Measurements from ENCODE around the gene U2SURP. TPM values are rescaled to one million over a fixed set of nuclear protein-coding genes. Genes with fewer than 3 reads are reported as not detected.
"Not testable (repeated sequence)": the region's sequence is repeated elsewhere in the genome, so short reads cannot be mapped to it uniquely, and the experiment has no call there.

Gene U2SURP
- total RNA-seq, 1 donor from 2014 or later, result 232 TPM

DNA sequence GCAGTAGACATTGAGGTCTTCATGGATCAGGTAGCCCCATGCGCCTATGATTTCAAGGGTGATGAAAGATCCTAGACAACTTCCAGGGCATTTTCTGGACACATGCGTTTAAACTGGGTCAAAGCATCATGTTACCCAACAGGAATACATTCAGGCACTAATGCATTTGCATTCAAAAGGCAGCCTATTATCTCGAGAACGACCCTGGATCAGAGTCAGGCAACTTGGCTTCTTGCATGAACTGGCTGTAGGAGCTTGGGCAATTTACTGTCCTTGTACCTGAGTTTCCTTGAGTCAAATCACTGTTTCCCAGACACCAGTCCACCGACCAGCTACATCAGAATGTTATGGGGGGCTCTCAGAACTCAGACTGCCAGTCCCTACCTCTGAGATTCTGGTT lies 66.7 kb downstream of the U2SURP start:
- no peak overlapping the region for H3K4me3 Mint-ChIP-seq
- DNase-seq (ENCODE audit: low spot score), result no peak
- Histone ChIP-seq H3K4me2 (no peak overlapping the region), H3K4me1 (no peaks in the 10 kb centered on the region), H2AFZ (replicated peaks) (no peak overlapping the region), H3K27me3 (no peaks in the 10 kb centered on the region), H3K27ac (no peak overlapping the region), H4K20me1 (ENCODE audit: low read depth) (no peaks in the 10 kb centered on the region), H3K9me3 (ENCODE audit: low read depth) (no peaks in the 10 kb centered on the region), H3K9ac (no peak overlapping the region), H3K79me2 (ENCODE audit: low read depth) (no peaks in the 10 kb centered on the region), H3F3A (ENCODE audit: low read depth) (no peaks in the 10 kb centered on the region), H3K4me3 (no peak overlapping the region), H3K36me3 (no peaks in the 10 kb centered on the region)
- peaks cover 3% of the 10 kb centered on the region for H3K9me3 Mint-ChIP-seq
- peaks cover 3% of the 10 kb centered on the region for H3K36me3 Mint-ChIP-seq
- peaks cover 13% of the 10 kb centered on the region for H3K4me1 Mint-ChIP-seq
- H3K27me3 Mint-ChIP-seq (ENCODE audit: insufficient read depth, low read depth), result peaks cover 5% of the 10 kb centered on the region
- no peak overlapping the region for H3K27ac Mint-ChIP-seq
- no peak for TF ChIP-seq EZH2 (IDR thresholded peaks at IDR 0.05)
- TF ChIP-seq EZH2phosphoT487 (IDR thresholded peaks at IDR 0.05), result no peak
- TF ChIP-seq CTCF (IDR thresholded peaks at IDR 0.05), result no peak

DNA sequence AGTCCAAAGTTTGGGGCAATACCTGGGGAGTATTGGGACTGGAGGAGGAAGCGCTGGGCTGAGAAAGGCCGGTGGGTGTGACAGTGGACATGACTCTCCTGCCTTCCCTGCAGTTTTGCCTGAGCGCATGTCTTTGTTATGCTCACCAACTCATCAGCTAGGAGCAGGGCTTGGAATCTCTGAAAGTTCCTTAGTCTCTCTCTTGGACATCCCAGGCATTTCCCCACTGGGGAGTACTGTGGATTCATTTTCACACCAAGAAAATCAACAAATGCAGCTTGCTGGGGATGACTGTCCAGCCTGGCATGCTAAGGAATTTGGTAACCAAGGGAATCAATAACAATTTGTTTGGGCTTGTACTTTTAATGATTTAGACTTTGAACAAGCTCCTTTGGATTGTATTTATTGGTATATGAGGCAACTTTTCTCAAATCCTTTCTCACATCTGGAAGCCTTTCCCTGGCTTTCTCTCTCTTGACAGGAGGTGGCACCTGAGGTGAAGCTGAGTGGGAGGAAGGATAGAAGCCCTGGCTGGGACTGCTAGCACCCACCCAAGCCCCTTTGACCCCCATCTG lies 69.7 kb downstream of the U2SURP start:
- Histone ChIP-seq H3K27ac (no peak overlapping the region), H3K79me2 (ENCODE audit: low read depth) (no peaks in the 10 kb centered on the region), H2AFZ (replicated peaks) (no peak overlapping the region), H3K4me1 (peaks cover 7% of the 10 kb centered on the region), H3K36me3 (no peaks in the 10 kb centered on the region), H3K9ac (no peak overlapping the region), H3K9me3 (ENCODE audit: low read depth) (no peaks in the 10 kb centered on the region), H3K4me2 (no peak overlapping the region), H3K27me3 (no peaks in the 10 kb centered on the region), H4K20me1 (ENCODE audit: low read depth) (no peaks in the 10 kb centered on the region), H3F3A (ENCODE audit: low read depth) (no peaks in the 10 kb centered on the region), H3K4me3 (no peak overlapping the region)
- Mint-ChIP-seq H3K4me1 (peaks cover 24% of the 10 kb centered on the region), H3K9me3 (peaks cover 6% of the 10 kb centered on the region), H3K27ac (no peak overlapping the region), H3K36me3 (peaks cover 4% of the 10 kb centered on the region), H3K4me3 (no peak overlapping the region), H3K27me3 (ENCODE audit: insufficient read depth, low read depth) (peaks cover 8% of the 10 kb centered on the region)
- no peak for DNase-seq (ENCODE audit: low spot score)
- TF ChIP-seq CTCF (IDR thresholded peaks at IDR 0.05) (no peak), EZH2 (IDR thresholded peaks at IDR 0.05) (no peak), EZH2phosphoT487 (IDR thresholded peaks at IDR 0.05) (no peak)

GRCh38 chr3:143071776-143072175 lies 70.4 kb downstream of the U2SURP start:
- Mint-ChIP-seq H3K9me3 (peaks cover 6% of the 10 kb centered on the region), H3K4me3 (no peak overlapping the region), H3K4me1 (peaks cover 24% of the 10 kb centered on the region), H3K27ac (peak overlapping the region; percentile 18), H3K27me3 (ENCODE audit: insufficient read depth, low read depth) (peaks cover 8% of the 10 kb centered on the region), H3K36me3 (peaks cover 4% of the 10 kb centered on the region)
- Histone ChIP-seq H3K9me3 (ENCODE audit: low read depth) (no peaks in the 10 kb centered on the region), H3F3A (ENCODE audit: low read depth) (no peaks in the 10 kb centered on the region), H4K20me1 (ENCODE audit: low read depth) (no peaks in the 10 kb centered on the region), H3K27me3 (no peaks in the 10 kb centered on the region), H3K9ac (no peak overlapping the region), H3K36me3 (no peaks in the 10 kb centered on the region), H3K4me3 (no peak overlapping the region), H3K4me1 (peaks cover 7% of the 10 kb centered on the region), H3K27ac (no peak overlapping the region), H3K79me2 (ENCODE audit: low read depth) (no peaks in the 10 kb centered on the region), H3K4me2 (no peak overlapping the region), H2AFZ (replicated peaks) (no peak overlapping the region)
- TF ChIP-seq EZH2phosphoT487 (IDR thresholded peaks at IDR 0.05) (no peak), CTCF (IDR thresholded peaks at IDR 0.05) (no peak), EZH2 (IDR thresholded peaks at IDR 0.05) (no peak)
- DNase-seq (ENCODE audit: low spot score), result no peak

DNA sequence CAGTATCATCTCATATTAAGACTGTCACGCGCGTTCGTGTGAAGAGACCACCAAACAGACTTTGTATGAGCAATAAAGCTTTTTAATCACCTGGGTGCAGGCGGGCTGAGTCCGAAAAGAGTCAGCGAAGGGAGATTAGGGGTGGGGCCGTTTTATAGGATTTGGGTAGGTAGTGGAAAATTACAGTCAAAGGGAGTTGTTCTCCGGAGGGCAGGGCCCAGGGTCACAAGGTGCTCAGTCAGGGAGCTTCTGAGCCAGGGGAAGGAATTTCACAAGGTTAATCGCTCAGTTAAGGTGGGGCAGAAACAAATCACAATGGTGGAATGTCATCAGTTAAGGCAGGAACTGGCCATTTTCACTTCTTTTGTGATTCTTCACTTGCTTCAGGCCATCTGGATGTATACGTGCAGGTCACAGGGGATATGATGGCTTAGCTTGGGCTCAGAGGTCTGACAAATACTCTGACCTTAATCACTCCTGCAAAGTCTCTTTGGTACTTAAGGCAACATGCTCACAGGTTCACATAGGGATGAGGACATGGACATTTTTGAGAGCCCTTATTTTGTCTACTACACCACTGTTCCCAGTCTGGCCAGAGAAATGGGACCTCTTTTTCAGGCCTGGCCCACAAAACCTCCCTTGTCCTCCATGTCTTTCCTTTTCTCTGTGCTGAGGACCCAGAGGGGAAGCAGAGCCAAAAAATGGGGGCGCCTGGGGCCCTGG lies 71.1 kb downstream of the U2SURP start:
- not testable (repeated sequence) for H3K4me3 ChIP-seq; H4K20me1 ChIP-seq (ENCODE audit: low read depth); H3K9me3 ChIP-seq (ENCODE audit: low read depth); H3K27me3 ChIP-seq; H3K27me3 Mint-ChIP-seq (ENCODE audit: insufficient read depth, low read depth); H3K4me2 ChIP-seq; H3F3A ChIP-seq (ENCODE audit: low read depth); H3K36me3 Mint-ChIP-seq; H3K4me3 Mint-ChIP-seq; H3K9ac ChIP-seq; H3K9me3 Mint-ChIP-seq; H3K36me3 ChIP-seq; H3K27ac ChIP-seq; H3K4me1 ChIP-seq; DNase-seq (ENCODE audit: low spot score); H2AFZ ChIP-seq (replicated peaks); H3K79me2 ChIP-seq (ENCODE audit: low read depth)
- peak overlapping the region; percentile 18 for H3K27ac Mint-ChIP-seq
- H3K4me1 Mint-ChIP-seq, result peaks cover 24% of the 10 kb centered on the region

GRCh38 chr3:143073541-143073940 lies 72.2 kb downstream of the U2SURP start:
- H3K4me1 Mint-ChIP-seq, result peaks cover 24% of the 10 kb centered on the region
- H3K27ac Mint-ChIP-seq; H3K4me1 ChIP-seq; H3K4me3 ChIP-seq; H3K4me3 Mint-ChIP-seq; H3K9me3 ChIP-seq (ENCODE audit: low read depth); H3K9me3 Mint-ChIP-seq; H3K36me3 ChIP-seq; H4K20me1 ChIP-seq (ENCODE audit: low read depth); H3K9ac ChIP-seq; H3K4me2 ChIP-seq; H3F3A ChIP-seq (ENCODE audit: low read depth); DNase-seq (ENCODE audit: low spot score); H3K27me3 Mint-ChIP-seq (ENCODE audit: insufficient read depth, low read depth); H3K27me3 ChIP-seq; H2AFZ ChIP-seq (replicated peaks); H3K79me2 ChIP-seq (ENCODE audit: low read depth); H3K27ac ChIP-seq; H3K36me3 Mint-ChIP-seq: not testable (repeated sequence)
